H9 (cell line): Measurements from ENCODE around the gene PRKX. TPM values are rescaled to one million over a fixed set of nuclear protein-coding genes. Genes with fewer than 3 reads are reported as not detected.
"Not testable (repeated sequence)": the region's sequence is repeated elsewhere in the genome, so short reads cannot be mapped to it uniquely, and the experiment has no call there.

Experiments used
- DNase-seq: peaks from one replicate; pipeline ENCODE4 v3.0.0-alpha.2; 2017
- H2AFZ ChIP-seq: one replicate; pipeline ENCODE4 v1.6.1; 2013; ENCODE audit warnings: mild to moderate bottlenecking, low read length, control low read depth, moderate library complexity
- H2AK5ac ChIP-seq: 2 replicates; pipeline ENCODE4 v1.6.1; 2013; ENCODE audit warnings: low read length, control low read depth, mixed read lengths; ENCODE audit not compliant: insufficient read length
- H2BK120ac ChIP-seq: one replicate; pipeline ENCODE4 v1.6.1; 2013; ENCODE audit warnings: low read depth, mild to moderate bottlenecking, low read length, control low read depth, inconsistent platforms; ENCODE audit not compliant: poor library complexity, severe bottlenecking
- H2BK12ac ChIP-seq: 2 replicates; pipeline ENCODE4 v1.6.1; 2013; ENCODE audit warnings: low read length, control low read depth, mixed read lengths, low read depth; ENCODE audit not compliant: insufficient read length
- H2BK15ac ChIP-seq: 2 replicates; pipeline ENCODE4 v1.6.1; 2013; ENCODE audit warnings: low read depth, low read length, control low read depth
- H2BK20ac ChIP-seq: one replicate; pipeline ENCODE4 v1.6.1; 2013; ENCODE audit warnings: low read depth, mild to moderate bottlenecking, low read length, control low read depth, inconsistent platforms; ENCODE audit not compliant: poor library complexity, severe bottlenecking
- H2BK5ac ChIP-seq: 2 replicates; pipeline ENCODE4 v1.6.1; 2013; ENCODE audit warnings: low read length, control low read depth, mixed read lengths; ENCODE audit not compliant: insufficient read length
- H3K14ac ChIP-seq: 2 replicates; pipeline ENCODE4 v1.6.1; 2013; ENCODE audit warnings: low read length, control low read depth; ENCODE audit not compliant: insufficient read depth
- H3K18ac ChIP-seq: 2 replicates; pipeline ENCODE4 v1.6.1; 2013; ENCODE audit warnings: low read depth, mild to moderate bottlenecking, mixed read lengths, low read length, control low read depth; ENCODE audit not compliant: insufficient read length
- H3K23ac ChIP-seq: 2 replicates; pipeline ENCODE4 v1.6.1; 2013; ENCODE audit warnings: low read length, control low read depth, mixed read lengths, low read depth; ENCODE audit not compliant: insufficient read length
- H3K23me2 ChIP-seq: 2 replicates; pipeline ENCODE4 v1.6.1; 2013; ENCODE audit warnings: low read depth, mild to moderate bottlenecking, mixed read lengths, low read length, control low read depth; ENCODE audit not compliant: insufficient read length, poor library complexity, severe bottlenecking
- H3K27ac ChIP-seq: 2 replicates; pipeline ENCODE4 v1.5.1; 2013; ENCODE audit warnings: low read length, control low read depth, mixed read lengths, low read depth; ENCODE audit not compliant: insufficient read length
- H3K27me3 ChIP-seq: 2 replicates; pipeline ENCODE4 v1.6.1; 2013; ENCODE audit warnings: low read length, control low read depth, inconsistent platforms; ENCODE audit not compliant: insufficient read depth
- H3K4ac ChIP-seq: 2 replicates; pipeline ENCODE4 v1.6.1; 2013; ENCODE audit warnings: low read depth, mild to moderate bottlenecking, control low read depth, inconsistent platforms, low read length, moderate library complexity
- H3K4me1 ChIP-seq: 2 replicates; pipeline ENCODE4 v1.6.1; 2013; ENCODE audit warnings: low read length, control low read depth, inconsistent platforms; ENCODE audit not compliant: insufficient read depth
- H3K4me2 ChIP-seq: 2 replicates; pipeline ENCODE4 v1.6.1; 2013; ENCODE audit warnings: low read length, control low read depth, mixed read lengths; ENCODE audit not compliant: insufficient read length, insufficient read depth
- H3K56ac ChIP-seq: 2 replicates; pipeline ENCODE4 v1.6.1; 2013; ENCODE audit warnings: low read depth, mild to moderate bottlenecking, mixed read lengths, low read length, control low read depth; ENCODE audit not compliant: insufficient read length
- H3K79me1 ChIP-seq: 2 replicates; pipeline ENCODE4 v1.6.1; 2013; ENCODE audit warnings: low read depth, mild to moderate bottlenecking, moderate library complexity, low read length, control low read depth, inconsistent platforms; ENCODE audit not compliant: insufficient read depth, poor library complexity, severe bottlenecking
- H3K79me2 ChIP-seq: 2 replicates; pipeline ENCODE4 v1.6.1; 2013; ENCODE audit warnings: low read length, control low read depth, inconsistent platforms; ENCODE audit not compliant: insufficient read depth
- H3K9ac ChIP-seq: 2 replicates; pipeline ENCODE4 v1.6.1; 2013; ENCODE audit warnings: low read length, control low read depth, mixed read lengths; ENCODE audit not compliant: insufficient read length; ENCODE audit errors: extremely low read depth
- H3K9me3 ChIP-seq: one replicate; pipeline ENCODE4 v1.6.1; 2013; ENCODE audit warnings: low read depth, low read length, inconsistent platforms; ENCODE audit not compliant: control insufficient read depth
- H3T11ph ChIP-seq: one replicate; pipeline ENCODE4 v1.6.1; 2013; ENCODE audit warnings: mild to moderate bottlenecking, low read length, control low read depth, inconsistent platforms
- H4K20me1 ChIP-seq: one replicate; pipeline ENCODE4 v1.6.1; 2013; ENCODE audit not compliant: control insufficient read depth, insufficient read length, insufficient read depth
- H4K5ac ChIP-seq: 2 replicates; pipeline ENCODE4 v1.6.1; 2013; ENCODE audit warnings: low read depth, mild to moderate bottlenecking, mixed read lengths, low read length, control low read depth; ENCODE audit not compliant: insufficient read length
- H4K8ac ChIP-seq: replicated peaks from 2 replicates; pipeline ENCODE4 v1.6.1; 2013; ENCODE audit warnings: low read length, control low read depth, mixed read lengths, low read depth; ENCODE audit not compliant: insufficient read length
- H4K91ac ChIP-seq: 2 replicates; pipeline ENCODE4 v1.6.1; 2013; ENCODE audit warnings: low read depth, mild to moderate bottlenecking, moderate library complexity, mixed read lengths, low read length, control low read depth; ENCODE audit not compliant: insufficient read length
- H3K27ac Mint-ChIP-seq, 3 experiments: 2 replicates in 2 of 3; 3 replicates in 1 of 3; pipeline ENCODE4 v1.8.0; 2020 to 2021; ENCODE audit warnings: mixed read lengths in 3 of 3, mild to moderate bottlenecking in 1 of 3, moderate library complexity in 1 of 3
- H3K27me3 Mint-ChIP-seq: 2 replicates; pipeline ENCODE4 v1.8.0; 2021; ENCODE audit warnings: low read depth, mild to moderate bottlenecking, moderate library complexity, mixed read lengths
- H3K36me3 Mint-ChIP-seq, 3 experiments: 2 replicates in 2 of 3; 3 replicates in 1 of 3; pipeline ENCODE4 v1.8.0; 2020 to 2021; ENCODE audit warnings: low read depth in 3 of 3, mixed read lengths in 3 of 3; ENCODE audit not compliant: insufficient read depth in 1 of 3
- H3K4me1 Mint-ChIP-seq, 2 experiments: 2 replicates each; pipeline ENCODE4 v1.8.0; 2020; ENCODE audit warnings: mixed read lengths in 2 of 2
- H3K4me3 Mint-ChIP-seq, 2 experiments: 2 replicates in 1 of 2; 3 replicates in 1 of 2; pipeline ENCODE4 v1.8.0; 2020 to 2021; ENCODE audit warnings: mild to moderate bottlenecking in 2 of 2, mixed read lengths in 2 of 2, moderate library complexity in 1 of 2
- H3K9me3 Mint-ChIP-seq, 2 experiments: 2 replicates in 1 of 2; 3 replicates in 1 of 2; pipeline ENCODE4 v1.8.0; 2020; ENCODE audit warnings: mild to moderate bottlenecking in 2 of 2, mixed read lengths in 2 of 2, moderate library complexity in 1 of 2
- CTCF ChIP-seq: fragments of 200-600 bp; sonication (generic); conservative IDR thresholded peaks from 3 replicates; pipeline ENCODE4 v1.8.0; 2021; ENCODE audit warnings: antibody characterized with exemption, mild to moderate bottlenecking
- WGBS: extraction: QIAGEN DNeasy Blood & Tissue Kit; methylation state at CpG from one replicate; pipeline ENCODE4 v1.1.7; 2013; ENCODE audit warnings: missing lambda C conversion rate, low lambda C conversion rate, mixed read lengths; ENCODE audit not compliant: insufficient read length; ENCODE audit errors: extremely low coverage; 5-methylcytosine and 5-hydroxymethylcytosine counted together
- total RNA-seq: library from RNA; stranded (reverse); gene quantifications from 2 replicates; pipeline ENCODE4 v1.2.1, GENCODE V29; 2021

Gene PRKX
- total RNA-seq, 1 experiment from 2014 or later, result 108 TPM

- no peak overlapping the region for H3K9ac ChIP-seq
- Mint-ChIP-seq H3K4me1 (no peaks in the 10 kb centered on the region), H3K36me3 (peaks cover 0 to 8% (median 7%) of the 10 kb centered on the region in 3 experiments; a peak in 3 of 7 replicates), H3K9me3 (peaks cover 7 to 8% of the 10 kb centered on the region in 2 experiments), H3K27me3 (peaks cover 7% of the 10 kb centered on the region), H3K27ac (no peak overlapping the region), H3K4me3 (no peak overlapping the region)
- no peaks in the 10 kb centered on the region for H3K79me1 ChIP-seq
- H3K27ac ChIP-seq, result no peak overlapping the region
- no peak overlapping the region for H2BK12ac ChIP-seq
- no peak overlapping the region for H3K18ac ChIP-seq
- no peaks in the 10 kb centered on the region for H3K9me3 ChIP-seq
- H3T11ph ChIP-seq, result no peak overlapping the region
- H2BK5ac ChIP-seq, result no peak overlapping the region
- no peak overlapping the region for H4K91ac ChIP-seq
- H4K5ac ChIP-seq, result no peak overlapping the region
- no CpG with 5 or more reads among the region's 8 CpGs for WGBS
- no peak overlapping the region for H3K4ac ChIP-seq
- no peaks in the 10 kb centered on the region for H3K23me2 ChIP-seq
- no peaks in the 10 kb centered on the region for H3K27me3 ChIP-seq
- no peak overlapping the region for H2AFZ ChIP-seq
- H3K79me2 ChIP-seq, result no peaks in the 10 kb centered on the region
- H2BK15ac ChIP-seq, result no peak overlapping the region
- no peaks in the 10 kb centered on the region for H4K20me1 ChIP-seq
- no peak overlapping the region for H2BK120ac ChIP-seq
- DNase-seq, result no peak
- H3K23ac ChIP-seq, result no peak overlapping the region
- no peak for TF ChIP-seq CTCF
- no peak overlapping the region for H2BK20ac ChIP-seq
- H3K14ac ChIP-seq, result no peak overlapping the region
- no peak overlapping the region for H2AK5ac ChIP-seq
- H3K4me1 ChIP-seq, result no peaks in the 10 kb centered on the region
- no peak overlapping the region for H3K4me2 ChIP-seq
- H4K8ac ChIP-seq, result no peak overlapping the region
- no peak overlapping the region for H3K56ac ChIP-seq
Measured at GRCh38 chrX:3743801-3744439, 30.5 kb upstream of the PRKX start.

- H3K23me2 ChIP-seq, H3K79me2 ChIP-seq, H3K27me3 ChIP-seq, H3T11ph ChIP-seq, H3K9ac ChIP-seq, H3K23ac ChIP-seq, H3K4me3 Mint-ChIP-seq, H4K91ac ChIP-seq, H2BK5ac ChIP-seq, H2BK120ac ChIP-seq, H3K4me1 Mint-ChIP-seq, H3K79me1 ChIP-seq, H3K18ac ChIP-seq, DNase-seq, H2AK5ac ChIP-seq, H2BK12ac ChIP-seq, H4K20me1 ChIP-seq, H3K56ac ChIP-seq, H3K4me2 ChIP-seq, H3K4ac ChIP-seq, H2BK20ac ChIP-seq, H2BK15ac ChIP-seq, H3K4me1 ChIP-seq, H3K27me3 Mint-ChIP-seq, H3K27ac Mint-ChIP-seq, H4K8ac ChIP-seq, H2AFZ ChIP-seq, H3K9me3 ChIP-seq, H3K27ac ChIP-seq, H3K14ac ChIP-seq, H4K5ac ChIP-seq: not testable (repeated sequence)
- H3K36me3 Mint-ChIP-seq, result peaks cover 0 to 11% (median 9%) of the 10 kb centered on the region in 3 experiments; a peak in 3 of 7 replicates
- H3K9me3 Mint-ChIP-seq, result peaks cover 9 to 11% of the 10 kb centered on the region in 2 experiments
- WGBS, result no CpG with 5 or more reads among the region's 8 CpGs
Measured at GRCh38 chrX:3740946-3741345, 27.5 kb upstream of the PRKX start.
